Activated CD4-positive, alpha-beta memory T cell treated with anti-CD3 and anti-CD28 coated beads for 36 hours (primary cell): Measurements from ENCODE around the gene CACNB3. TPM values are rescaled to one million over a fixed set of nuclear protein-coding genes. Genes with fewer than 3 reads are reported as not detected.
"Not testable (repeated sequence)": the region's sequence is repeated elsewhere in the genome, so short reads cannot be mapped to it uniquely, and the experiment has no call there.

Experiments used
- CTCF ChIA-PET: fragments of 350-600 bp; sonication (Branson Sonifier 250); formaldehyde crosslinking; loops from one replicate; lab custom pipeline; 2021; ENCODE audit warnings: antibody characterized with exemption, inconsistent platforms; lab: Charles Lee
- POLR2A ChIA-PET: fragments of 350-600 bp; sonication (Branson Sonifier 250); formaldehyde crosslinking; loops from one replicate; lab custom pipeline; 2021; ENCODE audit warnings: antibody characterized with exemption; lab: Charles Lee
- DNase-seq: peaks from one replicate; pipeline ENCODE4 v3.0.0-alpha.2; 2020
- H3K27ac Mint-ChIP-seq: one replicate; pipeline ENCODE4 v1.8.0; 2021; ENCODE audit warnings: mixed read lengths
- H3K27me3 Mint-ChIP-seq: one replicate; pipeline ENCODE4 v1.8.0; 2021; ENCODE audit warnings: mixed read lengths
- H3K36me3 Mint-ChIP-seq: one replicate; pipeline ENCODE4 v1.8.0; 2021; ENCODE audit warnings: mixed read lengths
- H3K4me1 Mint-ChIP-seq: one replicate; pipeline ENCODE4 v1.8.0; 2021; ENCODE audit warnings: low read depth, mixed read lengths
- H3K4me3 Mint-ChIP-seq: one replicate; pipeline ENCODE4 v1.8.0; 2021; ENCODE audit warnings: mild to moderate bottlenecking, mixed read lengths
- H3K9me3 Mint-ChIP-seq: one replicate; pipeline ENCODE4 v1.8.0; 2021; ENCODE audit warnings: mixed read lengths
- intact Hi-C: fragments of 100-400 bp; cut with micrococcal nuclease; formaldehyde crosslinking; loops from one replicate; pipeline ENCODE4 v1.15.1; 2023
- total RNA-seq, 2 experiments: library from RNA; stranded (reverse); gene quantifications; one replicate each; pipeline ENCODE4 v1.2.3, GENCODE V29; 2021

CACNB3 gene
- total RNA-seq, 2 experiments from 2014 or later = 18.3 to 19.0 TPM

DNA sequence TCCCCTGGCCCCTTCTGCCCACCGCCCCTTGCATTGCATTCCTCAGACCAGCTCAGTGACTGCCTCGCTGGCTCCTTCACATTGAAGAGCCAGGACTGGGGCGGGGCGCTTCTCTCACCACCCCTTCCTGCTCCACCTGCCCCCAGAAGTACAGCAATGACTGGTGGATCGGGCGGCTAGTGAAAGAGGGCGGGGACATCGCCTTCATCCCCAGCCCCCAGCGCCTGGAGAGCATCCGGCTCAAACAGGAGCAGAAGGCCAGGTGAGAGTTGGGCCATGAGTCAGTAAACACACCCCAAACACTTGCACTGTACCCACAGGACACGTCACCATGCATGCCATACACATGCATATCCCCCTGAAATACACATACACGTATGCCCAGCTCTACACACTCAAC is 5.8 kb downstream of the CACNB3 start:
- no peaks in the 10 kb centered on the region for H3K9me3 Mint-ChIP-seq
- H3K4me1 Mint-ChIP-seq = peaks cover 11% of the 10 kb centered on the region
- ChIA-PET CTCF (interaction anchor here (0.8 to 2.3 kb wide), 2 partner anchors 9 to 29 kb away, joined by 5 to 21 read pairs; no protein-coding TSS in a partner anchor), POLR2A (interaction anchor here (1.2 kb wide), 1 partner anchor 9 kb away, joined by 4 read pairs; no protein-coding TSS in a partner anchor)
- intact Hi-C loops = no loop called here
- peaks cover 5% of the 10 kb centered on the region for H3K36me3 Mint-ChIP-seq
- no peak overlapping the region for H3K27ac Mint-ChIP-seq
- H3K27me3 Mint-ChIP-seq = no peaks in the 10 kb centered on the region
- DNase-seq = peak; percentile 73
- no peak overlapping the region for H3K4me3 Mint-ChIP-seq

DNA sequence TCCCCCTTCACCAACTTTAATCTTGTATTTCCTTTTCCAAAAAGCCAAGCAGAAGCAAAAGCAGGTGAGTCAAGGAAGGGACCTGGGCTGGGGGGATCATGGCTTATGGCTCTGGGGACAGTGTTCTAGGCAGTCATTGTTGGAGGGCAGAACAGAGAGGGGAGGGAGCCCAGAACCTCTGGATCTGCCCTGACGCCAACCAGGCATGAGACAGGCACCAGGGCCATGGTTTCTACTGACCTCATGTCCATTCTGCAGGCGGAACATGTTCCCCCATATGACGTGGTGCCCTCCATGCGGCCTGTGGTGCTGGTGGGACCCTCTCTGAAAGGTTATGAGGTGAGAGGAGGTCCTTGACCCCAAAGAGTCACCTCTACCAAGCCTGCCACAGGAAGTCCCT is 6.6 kb downstream of the CACNB3 start:
- H3K9me3 Mint-ChIP-seq = no peaks in the 10 kb centered on the region
- intact Hi-C loops = no loop called here
- no peak for DNase-seq
- H3K27me3 Mint-ChIP-seq = no peaks in the 10 kb centered on the region
- POLR2A ChIA-PET = no interaction called here
- CTCF ChIA-PET = interaction anchor here (2.3 kb wide), 1 partner anchor 10 kb away, joined by 21 read pairs; no protein-coding TSS in a partner anchor
- no peak overlapping the region for H3K4me3 Mint-ChIP-seq
- H3K36me3 Mint-ChIP-seq = peaks cover 7% of the 10 kb centered on the region
- peaks cover 10% of the 10 kb centered on the region for H3K4me1 Mint-ChIP-seq
- H3K27ac Mint-ChIP-seq = no peak overlapping the region

DNA sequence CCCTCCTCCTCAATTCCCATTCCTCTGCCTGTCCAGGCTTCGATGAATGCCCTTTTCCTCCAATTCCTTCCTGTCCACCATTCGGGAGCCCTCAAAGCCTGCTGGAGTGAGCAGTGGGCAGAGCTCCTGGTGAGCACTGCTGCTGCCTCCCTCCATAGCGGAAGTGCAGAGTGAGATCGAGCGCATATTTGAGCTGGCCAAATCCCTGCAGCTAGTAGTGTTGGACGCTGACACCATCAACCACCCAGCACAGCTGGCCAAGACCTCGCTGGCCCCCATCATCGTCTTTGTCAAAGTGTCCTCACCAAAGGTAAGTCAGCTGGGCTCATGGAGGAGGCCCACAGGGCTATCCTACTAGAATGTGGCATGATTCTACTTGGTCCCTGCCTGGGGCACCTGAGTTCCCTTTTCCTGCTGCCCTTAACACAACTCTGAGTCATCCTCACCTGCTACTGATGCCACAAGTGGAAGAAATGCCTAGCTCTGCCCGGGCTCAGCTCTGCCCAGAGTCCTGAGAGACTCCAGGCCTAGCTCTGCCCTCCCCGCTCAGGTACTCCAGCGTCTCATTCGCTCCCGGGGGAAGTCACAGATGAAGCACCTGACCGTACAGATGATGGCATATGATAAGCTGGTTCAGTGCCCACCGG is 8.0 kb downstream of the CACNB3 start:
- intact Hi-C loops = no loop called here
- H3K27ac Mint-ChIP-seq = no peak overlapping the region
- POLR2A ChIA-PET = no interaction called here

DNA sequence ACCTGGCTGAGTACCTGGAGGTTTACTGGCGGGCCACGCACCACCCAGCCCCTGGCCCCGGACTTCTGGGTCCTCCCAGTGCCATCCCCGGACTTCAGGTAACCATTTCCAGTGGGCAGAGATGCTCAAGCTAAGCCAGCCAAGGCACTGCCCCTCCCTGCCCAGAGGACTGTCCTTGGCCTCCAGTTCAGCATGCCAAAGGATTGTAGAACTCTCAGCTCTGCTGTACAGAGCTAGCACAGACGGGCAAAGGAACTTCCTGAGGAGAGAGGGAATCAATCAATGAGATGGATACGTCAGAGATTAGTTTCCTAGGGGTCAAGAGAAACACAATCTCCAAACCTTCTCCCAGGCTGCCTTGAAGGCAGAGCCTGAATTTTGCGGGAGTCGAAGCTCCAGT is 8.7 kb downstream of the CACNB3 start:
- POLR2A ChIA-PET = no interaction called here
- Mint-ChIP-seq H3K4me3 (no peak overlapping the region), H3K27ac (no peak overlapping the region), H3K4me1 (peaks cover 10% of the 10 kb centered on the region), H3K27me3 (no peaks in the 10 kb centered on the region), H3K36me3 (peaks cover 23% of the 10 kb centered on the region), H3K9me3 (no peaks in the 10 kb centered on the region)
- intact Hi-C loops = no loop called here
- CTCF ChIA-PET = interaction anchor here (1.1 to 5.5 kb wide), 3 partner anchors 11 to 161 kb away, joined by 4 to 34 read pairs (median 5); no protein-coding TSS in a partner anchor
- DNase-seq = no peak

More for the DNA sequence above, 8.0 kb downstream of the CACNB3 start:
- no peak for DNase-seq
- Mint-ChIP-seq H3K9me3 (no peaks in the 10 kb centered on the region), H3K27me3 (no peaks in the 10 kb centered on the region), H3K36me3 (peaks cover 20% of the 10 kb centered on the region), H3K4me3 (no peak overlapping the region), H3K4me1 (peaks cover 10% of the 10 kb centered on the region)
- CTCF ChIA-PET = interaction anchor here (1.8 to 5.5 kb wide), 2 partner anchors 11 to 162 kb away, joined by 5 to 34 read pairs; no protein-coding TSS in a partner anchor

DNA sequence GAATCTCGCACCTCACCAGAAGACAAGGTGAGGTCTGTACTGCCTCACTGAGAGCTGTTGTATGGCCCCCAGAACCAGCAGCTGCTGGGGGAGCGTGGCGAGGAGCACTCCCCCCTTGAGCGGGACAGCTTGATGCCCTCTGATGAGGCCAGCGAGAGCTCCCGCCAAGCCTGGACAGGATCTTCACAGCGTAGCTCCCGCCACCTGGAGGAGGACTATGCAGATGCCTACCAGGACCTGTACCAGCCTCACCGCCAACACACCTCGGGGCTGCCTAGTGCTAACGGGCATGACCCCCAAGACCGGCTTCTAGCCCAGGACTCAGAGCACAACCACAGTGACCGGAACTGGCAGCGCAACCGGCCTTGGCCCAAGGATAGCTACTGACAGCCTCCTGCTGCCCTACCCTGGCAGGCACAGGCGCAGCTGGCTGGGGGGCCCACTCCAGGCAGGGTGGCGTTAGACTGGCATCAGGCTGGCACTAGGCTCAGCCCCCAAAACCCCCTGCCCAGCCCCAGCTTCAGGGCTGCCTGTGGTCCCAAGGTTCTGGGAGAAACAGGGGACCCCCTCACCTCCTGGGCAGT is 9.3 kb downstream of the CACNB3 start:
- ChIA-PET POLR2A (no interaction called here), CTCF (interaction anchor here (1.1 to 5.5 kb wide), 3 partner anchors 12 to 160 kb away, joined by 4 to 34 read pairs (median 5); no protein-coding TSS in a partner anchor)
- Mint-ChIP-seq H3K4me1 (peaks cover 10% of the 10 kb centered on the region), H3K4me3 (no peak overlapping the region), H3K36me3 (peaks cover 28% of the 10 kb centered on the region), H3K27me3 (no peaks in the 10 kb centered on the region), H3K27ac (no peak overlapping the region), H3K9me3 (no peaks in the 10 kb centered on the region)
- intact Hi-C loops = no loop called here
- no peak for DNase-seq

DNA sequence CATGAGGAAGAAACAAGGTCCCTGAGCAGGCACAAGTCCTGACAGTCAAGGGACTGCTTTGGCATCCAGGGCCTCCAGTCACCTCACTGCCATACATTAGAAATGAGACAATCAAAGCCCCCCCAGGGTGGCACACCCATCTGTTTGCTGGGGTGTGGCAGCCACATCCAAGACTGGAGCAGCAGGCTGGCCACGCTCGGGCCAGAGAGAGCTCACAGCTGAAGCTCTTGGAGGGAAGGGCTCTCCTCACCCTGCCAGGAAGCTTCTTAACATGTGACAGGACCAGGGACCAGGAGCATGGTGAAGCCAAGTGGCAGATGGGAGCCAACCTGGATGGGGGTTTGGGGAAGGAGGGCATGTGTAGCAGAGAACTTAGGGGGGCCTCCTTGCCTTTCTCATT is 10.0 kb downstream of the CACNB3 start:
- Mint-ChIP-seq H3K27me3 (no peaks in the 10 kb centered on the region), H3K4me1 (peaks cover 10% of the 10 kb centered on the region), H3K4me3 (no peak overlapping the region), H3K9me3 (no peaks in the 10 kb centered on the region), H3K27ac (no peak overlapping the region), H3K36me3 (peaks cover 30% of the 10 kb centered on the region)
- POLR2A ChIA-PET = no interaction called here
- CTCF ChIA-PET = interaction anchor here (1.8 to 5.5 kb wide), 2 partner anchors 13 to 160 kb away, joined by 5 to 34 read pairs; no protein-coding TSS in a partner anchor
- DNase-seq = no peak
- intact Hi-C loops = no loop called here

DNA sequence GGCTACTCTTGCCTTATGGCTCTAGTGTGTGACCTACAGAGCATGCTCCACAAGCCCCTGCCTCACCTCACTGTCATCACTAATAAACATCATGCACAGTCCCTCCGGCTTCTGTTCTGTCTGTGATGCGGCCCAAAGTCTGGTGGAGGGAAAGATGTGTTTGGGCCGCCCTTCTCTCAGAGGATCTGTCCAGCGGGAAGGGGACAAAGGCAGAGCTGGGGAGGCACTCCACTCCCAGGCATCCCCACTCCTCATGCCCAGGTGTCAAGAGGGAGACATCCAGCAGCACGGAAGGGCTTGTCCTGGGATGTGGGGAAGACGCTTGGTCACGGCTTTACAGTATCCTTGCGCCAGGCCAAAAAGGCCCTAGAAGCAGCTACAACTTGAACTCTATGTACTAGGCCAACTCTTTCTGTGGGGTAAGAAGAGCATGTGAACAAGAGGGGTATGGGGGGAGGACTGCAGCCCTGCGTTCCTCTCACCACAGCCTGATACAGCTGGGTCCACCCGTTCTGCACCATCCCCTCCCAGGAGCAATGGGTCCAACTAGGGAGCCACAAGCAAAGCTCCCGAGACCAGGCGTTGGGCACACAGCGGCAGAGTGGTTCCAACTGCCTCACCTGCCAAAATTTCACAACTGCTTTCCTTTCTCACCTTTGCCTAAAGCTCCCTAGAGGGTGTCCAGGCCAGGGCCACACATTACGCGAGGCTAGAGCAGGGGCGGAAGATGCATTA is 10.7 kb downstream of the CACNB3 start:
- ChIA-PET POLR2A (no interaction called here), CTCF (interaction anchor here (5.5 kb wide), 1 partner anchor 13 kb away, joined by 34 read pairs; no protein-coding TSS in a partner anchor)
- Mint-ChIP-seq H3K4me1 (peaks cover 6% of the 10 kb centered on the region), H3K9me3 (no peaks in the 10 kb centered on the region), H3K4me3 (no peak overlapping the region), H3K27ac (no peak overlapping the region), H3K36me3 (peaks cover 34% of the 10 kb centered on the region), H3K27me3 (no peaks in the 10 kb centered on the region)
- intact Hi-C loops = no loop called here
- DNase-seq = no peak

DNA sequence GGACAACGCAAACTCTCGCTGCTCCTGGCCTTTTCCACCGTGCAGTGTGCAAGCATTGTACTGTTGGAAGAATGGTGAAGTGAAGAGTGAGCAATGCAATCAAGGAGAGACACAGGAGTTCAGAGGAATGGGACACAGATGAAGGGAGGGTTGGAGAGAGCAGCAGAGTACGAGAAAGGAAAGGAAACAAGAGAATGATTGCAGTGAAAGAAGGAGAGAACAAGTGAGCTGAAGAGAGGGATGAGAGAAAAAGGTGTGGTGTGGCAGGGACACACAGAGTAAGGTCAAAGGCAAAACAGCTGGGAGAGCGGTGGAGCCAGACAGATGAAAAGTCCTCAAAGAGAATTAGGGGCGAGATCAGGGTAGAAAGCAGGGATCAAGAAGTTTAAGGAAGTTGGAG is 13.0 kb downstream of the CACNB3 start:
- Mint-ChIP-seq H3K27ac (no peak overlapping the region), H3K9me3 (no peaks in the 10 kb centered on the region), H3K4me3 (no peak overlapping the region), H3K36me3 (peaks cover 45% of the 10 kb centered on the region), H3K4me1 (no peaks in the 10 kb centered on the region), H3K27me3 (no peaks in the 10 kb centered on the region)
- ChIA-PET POLR2A (no interaction called here), CTCF (interaction anchor here (0.7 to 1.1 kb wide), 2 partner anchors 22 to 213 kb away, joined by 3 read pairs; no protein-coding TSS in a partner anchor)
- no peak for DNase-seq
- intact Hi-C loops = no loop called here

DNA sequence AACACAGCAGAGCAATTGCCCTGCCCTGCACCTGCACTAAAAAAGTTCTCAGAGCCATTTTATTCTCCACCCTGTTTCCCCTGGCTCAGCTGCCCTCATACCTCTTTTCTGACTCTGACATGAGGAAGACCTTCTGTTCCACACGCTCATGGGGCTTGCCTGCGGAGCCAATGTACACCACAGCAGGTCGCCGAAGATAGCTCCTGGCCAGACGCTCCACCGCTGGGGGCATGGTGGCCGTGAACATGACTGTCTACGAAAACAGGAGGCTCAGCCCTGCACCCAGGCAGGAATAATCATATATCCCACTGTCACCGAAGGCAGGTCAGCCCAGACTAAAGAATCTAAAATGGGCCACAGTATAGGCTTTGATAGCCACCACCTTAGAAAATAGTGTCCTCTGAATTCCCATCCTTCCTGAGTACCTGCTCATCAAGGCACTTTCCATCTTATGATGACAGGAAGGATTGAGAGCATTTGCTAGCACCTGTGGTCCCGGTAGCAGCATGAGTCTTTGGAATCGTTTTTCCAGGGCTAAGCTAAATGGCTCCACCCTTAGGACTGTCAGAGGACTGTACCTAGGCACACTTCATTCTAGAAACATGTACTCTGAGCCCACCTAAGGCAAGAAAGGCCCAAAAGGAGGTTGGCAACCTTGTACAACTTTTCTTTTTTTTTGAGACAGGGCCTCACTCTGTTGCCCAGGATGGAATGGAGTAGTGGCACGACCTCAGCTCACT is 14.2 kb downstream of the CACNB3 start:
- Mint-ChIP-seq H3K36me3 (peaks cover 55% of the 10 kb centered on the region), H3K4me1 (no peaks in the 10 kb centered on the region), H3K9me3 (no peaks in the 10 kb centered on the region), H3K4me3 (no peak overlapping the region), H3K27me3 (no peaks in the 10 kb centered on the region), H3K27ac (no peak overlapping the region)
- ChIA-PET CTCF (interaction anchor here (1.1 to 3.5 kb wide), 5 partner anchors 16 to 21 kb away, joined by 3 to 16 read pairs (median 4); partner anchors contain the start of gene DDX23), POLR2A (interaction anchor here (0.5 kb wide), 1 partner anchor 17 kb away, joined by 4 read pairs; no protein-coding TSS in a partner anchor)
- intact Hi-C loops = no loop called here
- no peak for DNase-seq

DNA sequence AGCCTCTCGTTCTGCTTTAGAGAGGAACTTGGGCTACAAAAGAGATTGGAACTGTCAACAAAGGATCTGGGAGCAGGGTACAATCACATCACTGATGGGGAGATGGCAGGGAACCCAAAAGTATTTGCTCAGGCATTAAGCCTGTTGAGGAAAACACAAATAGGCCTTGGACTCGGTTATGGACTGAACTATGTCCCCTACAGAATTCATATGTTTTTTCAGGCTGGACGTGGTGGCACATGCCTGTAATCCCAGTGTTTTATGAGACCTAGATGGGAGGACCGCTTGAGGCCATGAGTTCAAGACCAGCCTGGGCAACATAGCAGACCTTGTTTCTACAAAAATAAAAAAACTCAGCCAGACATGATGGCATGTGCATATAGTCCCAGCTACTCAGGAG is 19.8 kb downstream of the CACNB3 start:
- Mint-ChIP-seq H3K4me3 (no peak overlapping the region), H3K27ac (no peak overlapping the region), H3K27me3 (no peaks in the 10 kb centered on the region), H3K36me3 (peaks cover 41% of the 10 kb centered on the region), H3K9me3 (no peaks in the 10 kb centered on the region), H3K4me1 (no peaks in the 10 kb centered on the region)
- POLR2A ChIA-PET = no interaction called here
- DNase-seq = no peak
- CTCF ChIA-PET = no interaction called here
- intact Hi-C loops = no loop called here

DNA sequence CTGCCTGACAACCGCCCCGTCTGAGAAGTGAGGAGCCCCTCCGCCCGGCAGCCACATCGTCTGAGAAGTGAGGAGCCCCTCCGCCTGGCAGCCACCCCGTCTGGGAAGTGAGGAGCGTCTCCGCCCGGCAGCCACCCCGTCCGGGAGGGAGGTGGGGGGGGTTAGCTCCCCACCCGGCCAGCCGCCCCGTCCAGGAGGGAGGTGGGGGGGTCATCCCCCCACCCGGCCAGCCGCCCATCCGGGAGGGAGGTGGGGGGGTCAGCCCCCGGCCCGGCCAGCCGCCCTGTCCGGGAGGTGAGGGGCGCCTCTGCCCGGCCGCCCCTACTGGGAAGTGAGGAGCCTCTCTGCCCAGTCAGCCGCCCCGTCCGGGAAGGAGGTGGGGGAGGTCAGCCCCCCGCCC is 23.7 kb downstream of the CACNB3 start:
- H3K27me3 Mint-ChIP-seq, DNase-seq, H3K9me3 Mint-ChIP-seq, H3K4me1 Mint-ChIP-seq, POLR2A ChIA-PET, H3K4me3 Mint-ChIP-seq, intact Hi-C loops, CTCF ChIA-PET, H3K27ac Mint-ChIP-seq: not testable (repeated sequence)
- H3K36me3 Mint-ChIP-seq = peaks cover 34% of the 10 kb centered on the region
